CD4-positive, alpha-beta T cell treated with Interleukin-12 subunit alpha and Interleukin-12 subunit beta, for 1 hour (primary cell): Measurements from ENCODE around the gene GRIN2C.
"Not testable (repeated sequence)": the region's sequence is repeated elsewhere in the genome, so short reads cannot be mapped to it uniquely, and the experiment has no call there.

Source experiments
- DNase-seq: peaks from one replicate; pipeline ENCODE4 v3.0.0-alpha.2; 2020

GRIN2C gene

DNA sequence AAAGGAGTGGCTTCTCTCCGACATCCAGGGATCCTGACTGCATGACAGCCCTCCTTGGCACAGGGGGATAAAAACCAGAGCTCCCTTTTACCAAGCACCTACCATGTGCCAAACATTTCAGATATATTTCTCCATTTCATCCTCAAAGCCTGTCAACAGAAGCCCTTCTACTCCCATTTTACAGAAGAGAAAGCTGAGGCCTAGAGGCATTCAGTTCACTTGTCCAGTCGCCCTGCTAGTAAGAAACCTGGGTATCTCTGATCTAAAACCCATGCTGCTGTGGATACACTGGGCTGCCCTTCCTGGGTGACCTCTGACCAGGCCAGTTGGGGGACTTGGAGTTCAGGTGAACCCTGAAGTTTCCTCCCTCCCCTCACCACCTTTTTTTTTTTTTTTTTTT is 19.0 kb upstream of the GRIN2C start:
- DNase-seq: no peak

DNA sequence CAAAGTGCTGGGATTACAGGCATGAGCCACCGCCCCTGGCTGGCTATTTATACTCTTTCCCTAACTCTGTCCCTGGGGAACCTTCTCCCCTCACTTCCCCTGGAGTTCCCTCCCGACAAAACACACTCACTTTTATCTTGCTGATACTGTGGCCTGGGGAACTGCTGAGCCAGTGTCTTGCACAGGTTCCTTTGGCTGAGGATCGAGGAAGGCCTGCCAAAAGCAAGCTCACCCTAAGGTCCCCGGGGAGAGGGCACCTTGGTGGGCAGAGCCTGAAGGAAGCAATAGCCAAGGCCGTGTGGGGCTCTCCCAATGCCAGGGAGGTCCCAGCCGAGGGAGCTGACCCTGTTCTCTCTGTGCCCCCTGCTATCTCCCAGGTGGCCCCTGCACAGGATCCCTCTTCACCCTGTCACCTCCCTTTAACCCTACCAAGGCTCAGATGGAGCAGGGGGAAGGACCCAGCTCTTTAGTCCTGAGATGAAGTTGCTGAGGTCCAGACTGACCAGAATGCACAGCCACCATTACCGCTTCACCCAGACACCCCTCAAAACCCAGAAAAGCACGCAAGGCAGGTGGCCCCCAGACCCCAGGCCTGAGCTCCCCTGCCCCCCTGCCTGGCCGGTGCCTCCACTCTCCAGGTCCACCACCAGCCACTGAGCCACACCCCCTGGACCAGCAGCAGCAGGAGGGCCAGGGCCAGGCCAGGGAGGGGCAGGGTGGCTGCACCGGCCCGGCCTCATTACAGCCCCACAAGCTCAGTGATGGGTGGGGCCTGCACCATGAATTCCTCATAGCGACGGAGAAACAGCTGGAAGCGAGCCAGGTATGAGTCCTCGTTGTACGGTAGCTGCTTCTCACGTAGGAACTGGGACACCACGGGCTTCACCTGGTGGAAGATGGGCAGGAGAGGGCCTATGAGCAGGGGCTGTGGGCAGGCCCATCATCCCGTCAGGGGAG is 18.2 kb upstream of the GRIN2C start:
- DNase-seq: no peak

DNA sequence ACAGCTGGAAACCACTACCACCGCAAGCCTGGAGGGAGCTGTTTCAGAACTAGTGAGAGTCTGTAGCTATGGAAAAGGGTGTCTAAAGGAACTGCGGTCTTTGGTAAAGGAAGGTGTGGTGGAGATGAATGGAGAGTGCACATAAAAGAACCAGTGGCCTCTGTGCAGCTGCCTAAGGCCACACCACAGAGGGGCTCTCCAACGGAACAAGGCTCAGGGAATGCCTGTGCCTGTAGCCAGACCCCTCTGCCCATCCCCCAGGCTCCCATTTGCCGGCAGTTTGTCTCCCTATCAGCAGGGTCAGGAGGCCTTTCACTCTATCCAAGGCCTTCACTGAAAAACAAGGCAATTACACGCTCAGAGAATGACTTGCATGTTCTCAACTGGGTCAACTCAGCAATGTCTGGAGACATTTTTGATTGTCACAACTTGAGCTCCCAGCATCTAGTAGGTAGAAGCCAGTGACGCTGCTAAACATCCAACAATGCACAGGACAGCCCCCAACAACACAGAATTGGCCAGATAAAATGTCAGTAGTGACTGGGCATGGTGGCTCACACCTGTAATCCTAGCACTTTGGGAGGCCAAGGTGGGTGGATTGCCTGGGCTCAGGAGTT is 16.4 kb upstream of the GRIN2C start:
- DNase-seq: no peak

DNA sequence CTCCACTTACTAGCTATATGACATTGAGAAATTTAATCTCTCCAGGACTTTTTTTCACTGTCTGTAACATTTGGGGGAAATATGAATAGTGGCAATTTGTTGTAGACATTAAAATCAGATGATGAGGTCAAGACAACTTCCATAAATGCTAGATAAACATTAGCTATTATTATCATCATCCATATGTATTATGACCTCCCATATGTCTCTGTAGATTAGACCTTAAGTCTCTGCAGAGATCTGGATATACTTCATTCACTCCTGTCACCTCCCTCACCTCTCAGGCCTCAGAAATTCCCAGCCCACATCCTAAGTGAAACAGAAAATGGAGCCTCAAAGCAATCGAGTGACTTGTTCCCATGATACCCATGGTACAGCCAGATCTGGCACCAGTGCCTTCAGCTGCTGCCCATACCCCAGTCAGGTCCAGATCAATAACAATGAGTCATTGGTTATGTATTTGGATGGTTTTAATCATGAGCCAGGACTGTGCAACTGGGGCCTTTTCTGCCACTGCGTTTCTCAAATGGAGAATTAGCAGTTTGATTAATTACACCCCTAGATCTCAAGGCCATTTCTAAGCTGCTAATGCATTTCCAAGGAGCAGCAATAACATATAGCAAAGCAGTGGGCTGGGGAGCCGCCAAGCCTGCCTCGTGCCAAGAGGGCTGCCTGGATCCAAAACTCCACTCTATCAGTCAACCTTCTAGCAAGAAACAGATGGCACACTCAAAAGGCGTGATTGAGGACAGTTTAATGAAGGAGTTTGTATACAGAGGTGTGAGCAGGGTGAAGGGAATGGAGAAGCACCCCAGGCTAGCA is 15.7 kb upstream of the GRIN2C start:
- DNase-seq: no peak

DNA sequence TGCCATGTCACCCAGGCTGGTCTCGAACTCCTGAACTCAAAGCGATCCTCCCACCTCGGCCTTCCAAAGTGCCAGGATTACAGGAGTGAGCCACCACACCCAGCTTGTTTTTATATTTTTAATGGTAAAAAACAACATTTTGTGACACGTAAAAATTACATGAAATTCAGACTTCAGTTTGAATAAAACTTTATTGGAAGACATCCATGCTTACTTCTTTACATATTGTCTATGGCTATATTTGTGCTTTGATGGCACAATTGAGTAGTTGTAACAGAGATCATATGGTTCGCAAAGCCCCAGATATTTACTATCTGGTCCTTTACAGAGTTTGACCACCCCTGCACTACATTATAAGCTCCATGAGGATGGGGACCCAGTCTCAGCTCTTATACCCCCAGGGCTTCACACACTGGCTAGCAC is 14.9 kb upstream of the GRIN2C start:
- DNase-seq: no peak

GRCh38 chr17:74873874-74874614 is 14.4 kb upstream of the GRIN2C start:
- DNase-seq: no peak

- DNase-seq: peak; percentile 99
Measured at GRCh38 chr17:74873037-74873873, 13.6 kb upstream of the GRIN2C start.

DNA sequence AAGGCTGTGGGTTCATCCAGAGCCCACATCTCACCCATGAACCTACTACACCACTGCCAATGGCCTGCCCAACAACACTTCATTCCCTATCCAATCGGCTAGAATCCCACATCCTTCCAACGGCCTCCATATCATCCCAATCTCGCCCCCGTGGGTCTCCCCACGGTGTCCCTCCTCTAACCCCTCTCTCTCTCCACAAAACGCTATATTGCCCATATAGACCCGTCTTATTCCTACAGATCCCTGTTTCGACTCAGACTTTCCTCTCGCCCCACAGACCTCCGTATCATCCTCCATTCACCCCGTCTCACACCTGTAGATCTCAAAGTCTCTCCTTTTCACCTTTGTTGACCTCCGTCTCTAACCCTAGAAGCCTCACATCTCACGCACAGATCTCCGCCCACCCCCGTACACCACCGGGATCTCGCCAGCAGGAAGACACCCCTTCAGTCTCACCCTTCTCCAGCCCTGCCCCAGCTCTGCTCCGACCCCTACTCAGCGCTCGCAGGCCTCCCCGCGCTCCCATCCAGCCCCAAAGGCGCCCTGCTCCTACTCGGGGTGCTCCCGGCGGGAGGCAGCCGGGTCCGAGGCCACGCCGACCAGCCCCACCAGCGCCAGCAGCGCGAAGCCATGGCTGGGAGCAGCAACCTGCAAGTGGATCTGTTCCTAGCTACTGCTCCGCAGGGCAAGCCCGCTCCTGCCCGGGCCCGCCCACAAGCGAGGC is 12.8 kb upstream of the GRIN2C start, which contains the start of gene FDXR:
Gene FDXR, minus strand, starts transcription at position 682 of the 724 bp plus-strand sequence. Its CDS starts 50 bp downstream, at position 632.
- DNase-seq: no peak

DNA sequence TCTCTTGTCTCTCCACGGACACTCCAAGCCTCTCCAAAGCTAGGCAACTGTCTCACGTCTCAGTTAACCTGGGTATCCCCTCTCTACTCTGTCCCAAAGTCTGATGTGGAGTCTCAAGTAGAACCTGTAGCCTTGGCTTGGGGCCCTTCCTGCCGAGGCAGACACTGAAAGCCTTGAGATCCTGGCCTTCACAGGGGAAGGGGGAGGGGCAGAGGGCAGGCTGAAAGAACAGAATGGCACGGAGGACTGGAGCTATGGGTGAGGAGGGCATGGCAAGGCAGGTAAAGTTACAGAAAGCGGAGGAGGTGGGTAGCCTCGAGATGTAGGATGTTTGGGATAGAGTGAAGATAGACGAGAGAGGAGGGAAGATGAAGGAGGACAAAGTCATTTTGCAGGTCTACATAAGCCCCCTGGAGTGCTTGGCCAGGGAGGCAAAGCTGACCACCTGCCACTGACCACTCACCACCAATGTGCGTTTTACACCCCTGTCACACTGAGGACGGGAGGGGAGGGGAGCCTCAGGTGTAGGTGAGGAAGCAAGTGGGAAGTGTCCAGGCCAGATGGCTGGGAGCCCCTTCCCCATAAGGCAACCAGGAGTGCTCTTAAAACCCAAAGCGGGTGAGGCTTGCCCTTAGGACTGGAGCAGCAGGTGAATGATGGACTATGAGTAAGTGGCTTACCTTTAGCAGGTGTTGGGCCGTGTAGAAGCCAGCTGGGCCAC is 11.8 kb upstream of the GRIN2C start:
- no peak for DNase-seq

GRCh38 chr17:74870512-74870911 is 10.8 kb upstream of the GRIN2C start:
- no peak for DNase-seq

GRCh38 chr17:74870028-74870427 is 10.3 kb upstream of the GRIN2C start:
- DNase-seq: not testable (repeated sequence)

DNA sequence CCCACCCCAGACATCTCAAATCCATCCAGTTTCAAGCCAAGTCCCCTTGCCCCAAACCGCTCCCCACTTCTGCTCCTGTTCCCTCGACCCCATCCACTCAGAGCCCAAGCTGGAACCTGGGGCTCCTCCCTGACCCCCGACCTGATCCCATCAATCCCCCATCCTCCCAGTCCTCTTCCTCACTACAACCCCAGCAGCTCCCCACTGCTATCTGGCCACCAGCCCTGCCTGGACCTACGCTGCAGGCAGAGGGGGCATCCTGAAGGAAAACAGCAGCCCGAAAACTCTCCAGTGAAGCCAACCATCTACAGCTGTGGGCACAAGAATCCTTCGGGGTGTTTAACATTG is 9.2 kb upstream of the GRIN2C start:
- no peak for DNase-seq

GRCh38 chr17:74868251-74868907 is 8.7 kb upstream of the GRIN2C start:
- DNase-seq: no peak

- DNase-seq: no peak
Measured at GRCh38 chr17:74866198-74866835, 6.6 kb upstream of the GRIN2C start.

GRCh38 chr17:74865504-74866197 is 6.0 kb upstream of the GRIN2C start:
- no peak for DNase-seq

- DNase-seq: peak; percentile 80
Measured at GRCh38 chr17:74864866-74865395, 5.2 kb upstream of the GRIN2C start.

DNA sequence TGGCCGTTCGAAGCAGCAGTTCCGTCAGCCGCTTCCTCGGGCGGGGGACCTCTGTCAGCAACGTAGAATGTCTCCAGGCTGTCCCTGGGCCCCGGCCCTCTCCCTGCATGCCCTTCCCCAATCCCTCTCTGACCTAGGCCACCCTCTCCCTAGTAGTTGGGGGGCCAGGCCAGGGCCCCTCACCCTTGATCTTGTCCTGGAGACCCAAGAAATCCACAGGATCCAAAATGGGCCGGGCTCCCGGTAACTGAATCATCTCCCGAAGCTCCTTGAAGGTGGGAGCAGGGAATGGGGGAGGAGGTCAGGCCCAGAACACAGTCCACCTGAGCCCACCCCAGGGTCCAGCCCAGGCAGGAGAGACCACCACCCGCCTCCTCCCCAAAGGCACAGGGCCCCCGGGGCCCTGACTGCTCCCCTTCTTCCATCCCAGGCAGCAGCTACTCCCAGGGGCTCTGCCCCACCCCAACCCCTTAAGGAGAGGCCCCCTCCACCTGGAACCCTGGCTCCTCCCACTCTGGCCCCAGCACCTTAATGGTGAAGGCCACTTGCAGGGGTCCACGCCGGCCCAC is 4.7 kb upstream of the GRIN2C start:
- no peak for DNase-seq
